ENCODE results near the gene GRK1. TPM values are rescaled to one million over a fixed set of nuclear protein-coding genes. Genes with fewer than 3 reads are reported as not detected.
A peak's percentile ranks its signal among the peaks of the same experiment; 100 is the strongest.
"Not testable (repeated sequence)": the region's sequence is repeated elsewhere in the genome, so short reads cannot be mapped to it uniquely, and the experiment has no call there.

The GRK1 gene
- total RNA-seq = not detected
- not detected for polyA plus RNA-seq

DNA sequence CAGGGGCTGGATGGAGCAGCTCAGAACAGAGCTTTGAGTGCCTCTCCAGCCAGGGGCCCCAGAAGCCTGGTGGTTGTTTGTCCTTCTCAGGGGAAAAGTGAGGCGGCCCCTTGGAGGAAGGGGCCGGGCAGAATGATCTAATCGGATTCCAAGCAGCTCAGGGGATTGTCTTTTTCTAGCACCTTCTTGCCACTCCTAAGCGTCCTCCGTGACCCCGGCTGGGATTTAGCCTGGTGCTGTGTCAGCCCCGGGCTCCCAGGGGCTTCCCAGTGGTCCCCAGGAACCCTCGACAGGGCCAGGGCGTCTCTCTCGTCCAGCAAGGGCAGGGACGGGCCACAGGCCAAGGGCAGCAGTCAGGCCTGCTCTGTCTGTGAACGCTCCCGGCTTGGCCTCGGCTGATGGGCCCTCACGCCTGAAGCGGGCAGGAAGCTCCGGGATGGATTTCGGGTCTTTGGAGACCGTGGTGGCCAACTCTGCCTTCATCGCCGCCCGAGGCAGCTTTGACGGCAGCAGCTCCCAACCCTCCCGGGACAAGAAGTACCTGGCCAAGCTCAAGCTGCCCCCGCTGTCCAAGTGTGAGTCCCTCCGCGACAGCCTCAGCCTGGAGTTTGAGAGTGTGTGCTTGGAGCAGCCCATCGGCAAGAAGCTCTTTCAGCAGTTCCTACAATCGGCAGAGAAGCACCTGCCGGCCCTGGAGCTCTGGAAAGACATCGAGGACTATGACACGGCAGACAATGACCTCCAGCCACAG is at the start of gene GRK1:
Gene GRK1, plus strand, starts transcription at position 269 of the 751 bp plus-strand sequence. Its CDS starts 168 bp downstream, at position 437.
- POLR2A ChIA-PET (ENCODE audit: partially characterized antibody) = no interaction called here
- H3K27me3 Mint-ChIP-seq = peaks cover 2% of the 10 kb centered on the region in 2 donors
- Histone ChIP-seq H3K27me3 (ENCODE audit: insufficient read depth, low read length) (no peaks in the 10 kb centered on the region), H3K9me3 (ENCODE audit: control insufficient read depth in 1 of 2, low read length in 2 of 2) (no peaks in the 10 kb centered on the region), H3K27ac (ENCODE audit: low read depth, low read length) (no peak within 1 kb of the TSS), H3K36me3 (ENCODE audit: insufficient read depth, low read length) (no peaks in the 10 kb centered on the region), H3K4me3 (ENCODE audit: low read length in 2 of 2) (no peak within 1 kb of the TSS), H3K4me1 (ENCODE audit: insufficient read depth, low read length) (no peaks in the 10 kb centered on the region)
- peaks cover 0 to under 1% (median 0%) of the 10 kb centered on the region in 4 donors for H3K4me1 Mint-ChIP-seq
- intact Hi-C loops (cut with micrococcal nuclease) = no loop called here
- CTCF ChIA-PET (ENCODE audit: partially characterized antibody) = interaction anchor here (1.2 kb wide), 1 partner anchor 57 kb away, joined by 4 read pairs; no protein-coding TSS in a partner anchor
- no peak for DNase-seq
- H3K36me3 Mint-ChIP-seq = no peaks in the 10 kb centered on the region
- peaks cover 0 to 5% (median 3%) of the 10 kb centered on the region in 8 donors for H3K9me3 Mint-ChIP-seq
- no peak within 1 kb of the TSS for H3K27ac Mint-ChIP-seq
- no peak within 1 kb of the TSS for H3K4me3 Mint-ChIP-seq

- no peaks in the 10 kb centered on the region for H3K4me1 ChIP-seq (ENCODE audit: insufficient read depth, low read length)
- Mint-ChIP-seq H3K4me1 (peaks cover 0 to 7% (median 6%) of the 10 kb centered on the region in 4 donors), H3K4me3 (no peak overlapping the region), H3K27ac (peak overlapping the region in 3 of 7 donors; percentile 17 to 60 (median 27)), H3K36me3 (peaks cover 0 to 10% of the 10 kb centered on the region in 2 donors), H3K9me3 (no peaks in the 10 kb centered on the region), H3K27me3 (no peaks in the 10 kb centered on the region)
- DNase-seq = no peak
- ChIA-PET POLR2A (ENCODE audit: partially characterized antibody) (no interaction called here), CTCF (ENCODE audit: partially characterized antibody) (no interaction called here)
- intact Hi-C loops (cut with micrococcal nuclease) = no loop called here
- no peaks in the 10 kb centered on the region for H3K27me3 ChIP-seq (ENCODE audit: insufficient read depth, low read length)
- H3K4me3 ChIP-seq (ENCODE audit: low read length in 2 of 2) = no peak overlapping the region
- no peak overlapping the region for H3K27ac ChIP-seq (ENCODE audit: low read depth, low read length)
- H3K36me3 ChIP-seq (ENCODE audit: insufficient read depth, low read length) = peaks cover 7% of the 10 kb centered on the region
- H3K9me3 ChIP-seq (ENCODE audit: control insufficient read depth in 1 of 2, low read length in 2 of 2) = no peaks in the 10 kb centered on the region
These were observed 49.1 kb upstream of the GRK1 start for GRCh38 chr13:113617961-113618360.

DNA sequence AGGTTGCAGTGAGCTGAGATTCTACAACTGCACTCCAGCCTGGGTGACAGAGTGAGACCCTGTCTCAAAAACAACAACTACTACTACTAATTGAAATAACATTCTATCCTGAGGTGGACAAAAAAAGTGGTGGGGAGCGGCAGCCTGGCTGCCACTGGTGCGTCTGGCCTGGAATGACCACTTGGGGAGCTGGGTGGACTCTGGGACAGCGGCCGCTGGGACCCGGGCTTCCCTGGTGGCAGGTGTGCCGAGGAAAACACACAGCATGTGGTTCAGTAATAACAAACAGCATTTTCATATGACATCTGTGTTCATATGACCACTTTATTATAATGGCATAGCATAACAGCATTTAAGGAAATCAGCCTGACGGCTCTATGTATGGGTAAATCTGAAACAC is 48.6 kb upstream of the GRK1 start:
- Mint-ChIP-seq H3K9me3 (no peaks in the 10 kb centered on the region), H3K4me1 (peaks cover 0 to 7% (median 6%) of the 10 kb centered on the region in 4 donors), H3K27ac (peak overlapping the region in 3 of 7 donors; percentile 51 to 69 (median 60)), H3K36me3 (peaks cover 0 to 11% of the 10 kb centered on the region in 2 donors), H3K4me3 (no peak overlapping the region), H3K27me3 (no peaks in the 10 kb centered on the region)
- no peak overlapping the region for H3K4me3 ChIP-seq (ENCODE audit: low read length in 2 of 2)
- intact Hi-C loops (cut with micrococcal nuclease) = no loop called here
- POLR2A ChIA-PET (ENCODE audit: partially characterized antibody) = no interaction called here
- no peak for DNase-seq
- H3K27ac ChIP-seq (ENCODE audit: low read depth, low read length) = no peak overlapping the region
- no peaks in the 10 kb centered on the region for H3K27me3 ChIP-seq (ENCODE audit: insufficient read depth, low read length)
- CTCF ChIA-PET (ENCODE audit: partially characterized antibody) = no interaction called here
- H3K4me1 ChIP-seq (ENCODE audit: insufficient read depth, low read length) = no peaks in the 10 kb centered on the region
- peaks cover 9% of the 10 kb centered on the region for H3K36me3 ChIP-seq (ENCODE audit: insufficient read depth, low read length)
- no peaks in the 10 kb centered on the region for H3K9me3 ChIP-seq (ENCODE audit: control insufficient read depth in 1 of 2, low read length in 2 of 2)

DNA sequence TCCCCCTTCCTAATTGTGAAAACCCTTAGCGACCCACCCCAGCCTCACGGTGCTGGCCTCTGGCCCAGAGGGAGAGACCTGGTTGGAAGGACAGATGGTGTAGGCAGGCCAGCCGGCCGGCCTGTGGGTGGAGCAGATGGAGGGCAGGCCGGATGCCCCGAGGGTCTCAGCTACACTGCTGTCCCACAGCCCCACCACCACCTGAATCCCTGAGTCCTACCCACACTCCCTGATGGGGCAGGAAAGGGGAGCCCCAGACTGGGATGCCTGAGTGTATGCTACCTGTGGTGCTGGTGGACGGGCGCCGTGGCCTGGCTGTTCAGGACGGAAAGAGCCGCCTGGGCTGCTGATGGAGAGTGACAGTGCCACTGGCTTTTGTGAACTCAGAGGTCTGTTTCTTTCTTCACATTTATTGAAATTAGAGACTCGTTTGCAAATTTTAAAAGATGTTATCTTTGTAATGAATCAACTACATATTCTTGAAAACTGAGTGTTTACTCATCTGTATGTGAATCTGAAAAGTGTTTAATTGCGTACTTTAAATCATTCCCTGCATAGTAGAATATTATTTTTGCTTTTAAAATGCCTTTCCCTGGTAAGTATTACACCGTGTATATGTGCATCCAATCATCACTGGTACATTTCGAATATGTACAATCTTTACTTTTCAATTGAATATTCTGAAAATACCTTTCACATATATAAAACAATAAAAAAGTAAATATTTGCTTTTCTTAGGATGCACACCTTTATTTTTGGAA is 46.8 kb upstream of the GRK1 start:
- Histone ChIP-seq H3K36me3 (ENCODE audit: insufficient read depth, low read length) (peaks cover 13% of the 10 kb centered on the region), H3K4me3 (ENCODE audit: low read length in 2 of 2) (no peak overlapping the region), H3K9me3 (ENCODE audit: control insufficient read depth in 1 of 2, low read length in 2 of 2) (no peaks in the 10 kb centered on the region), H3K27me3 (ENCODE audit: insufficient read depth, low read length) (no peaks in the 10 kb centered on the region), H3K27ac (ENCODE audit: low read depth, low read length) (no peak overlapping the region), H3K4me1 (ENCODE audit: insufficient read depth, low read length) (no peaks in the 10 kb centered on the region)
- Mint-ChIP-seq H3K4me3 (no peak overlapping the region), H3K27me3 (no peaks in the 10 kb centered on the region), H3K9me3 (no peaks in the 10 kb centered on the region), H3K36me3 (peaks cover 6 to 16% of the 10 kb centered on the region in 2 donors), H3K4me1 (peaks cover 0 to 7% (median 6%) of the 10 kb centered on the region in 4 donors), H3K27ac (no peak overlapping the region)
- CTCF ChIA-PET (ENCODE audit: partially characterized antibody) = no interaction called here
- DNase-seq = no peak
- POLR2A ChIA-PET (ENCODE audit: partially characterized antibody) = no interaction called here
- intact Hi-C loops (cut with micrococcal nuclease) = no loop called here

DNA sequence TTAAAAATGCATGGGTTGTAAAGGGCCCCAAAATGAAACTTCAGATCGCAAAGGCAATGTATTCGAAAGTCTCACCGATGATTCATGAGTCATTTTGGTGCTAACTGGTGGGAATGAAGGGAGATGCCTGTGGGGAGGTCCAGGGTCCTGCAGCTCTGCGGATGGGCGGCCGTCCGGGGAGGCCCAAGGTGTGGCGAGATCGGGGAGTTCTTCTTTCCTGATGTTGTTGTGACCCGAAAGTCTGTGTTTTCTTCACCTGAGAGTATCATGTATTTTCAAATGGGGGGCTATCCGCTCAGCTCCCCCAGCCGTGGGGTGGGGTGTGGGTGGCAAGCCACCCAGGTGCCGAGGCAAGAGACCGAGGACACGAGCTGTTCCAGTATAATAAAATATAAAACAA is 46.0 kb upstream of the GRK1 start:
- Histone ChIP-seq H3K4me1 (ENCODE audit: insufficient read depth, low read length) (no peaks in the 10 kb centered on the region), H3K36me3 (ENCODE audit: insufficient read depth, low read length) (peaks cover 13% of the 10 kb centered on the region), H3K27me3 (ENCODE audit: insufficient read depth, low read length) (no peaks in the 10 kb centered on the region), H3K27ac (ENCODE audit: low read depth, low read length) (no peak overlapping the region), H3K9me3 (ENCODE audit: control insufficient read depth in 1 of 2, low read length in 2 of 2) (no peaks in the 10 kb centered on the region), H3K4me3 (ENCODE audit: low read length in 2 of 2) (no peak overlapping the region)
- no peaks in the 10 kb centered on the region for H3K9me3 Mint-ChIP-seq
- H3K36me3 Mint-ChIP-seq = peaks cover 6 to 16% of the 10 kb centered on the region in 2 donors
- no peak for DNase-seq
- H3K4me3 Mint-ChIP-seq = no peak overlapping the region
- H3K27ac Mint-ChIP-seq = peak overlapping the region in 1 of 7 donors; percentile 48
- H3K27me3 Mint-ChIP-seq = no peaks in the 10 kb centered on the region
- intact Hi-C loops (cut with micrococcal nuclease) = no loop called here
- peaks cover 0 to 7% (median 6%) of the 10 kb centered on the region in 4 donors for H3K4me1 Mint-ChIP-seq
- ChIA-PET CTCF (ENCODE audit: partially characterized antibody) (no interaction called here), POLR2A (ENCODE audit: partially characterized antibody) (no interaction called here)

DNA sequence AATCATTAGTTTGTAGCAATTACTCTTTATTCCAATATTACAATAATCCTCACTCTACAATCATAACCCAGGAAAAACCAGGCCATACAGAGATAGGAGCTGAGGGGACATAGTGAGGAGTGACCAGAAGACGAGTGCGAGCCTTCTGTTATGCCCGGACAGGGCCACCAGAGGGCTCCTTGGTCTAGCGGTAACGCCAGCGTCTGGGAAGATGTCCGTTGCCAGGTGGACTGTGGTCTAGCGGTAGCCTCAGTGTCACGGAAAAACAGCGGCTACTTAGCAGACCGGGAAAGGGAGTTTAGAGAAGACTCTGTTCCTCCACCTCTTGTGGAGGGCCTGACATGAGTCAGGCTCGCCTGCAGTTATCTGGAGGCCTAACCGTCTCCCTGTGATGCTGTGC is 45.5 kb upstream of the GRK1 start:
- H3K27ac ChIP-seq (ENCODE audit: low read depth, low read length); intact Hi-C loops (cut with micrococcal nuclease); H3K9me3 Mint-ChIP-seq; H3K27ac Mint-ChIP-seq; H3K4me3 Mint-ChIP-seq; POLR2A ChIA-PET (ENCODE audit: partially characterized antibody); H3K4me1 ChIP-seq (ENCODE audit: insufficient read depth, low read length); H3K4me3 ChIP-seq (ENCODE audit: low read length in 2 of 2); H3K27me3 ChIP-seq (ENCODE audit: insufficient read depth, low read length); CTCF ChIA-PET (ENCODE audit: partially characterized antibody); H3K9me3 ChIP-seq (ENCODE audit: control insufficient read depth in 1 of 2, low read length in 2 of 2); DNase-seq; H3K4me1 Mint-ChIP-seq; H3K27me3 Mint-ChIP-seq: not testable (repeated sequence)
- peaks cover 7 to 17% of the 10 kb centered on the region in 2 donors for H3K36me3 Mint-ChIP-seq
- peaks cover 13% of the 10 kb centered on the region for H3K36me3 ChIP-seq (ENCODE audit: insufficient read depth, low read length)

DNA sequence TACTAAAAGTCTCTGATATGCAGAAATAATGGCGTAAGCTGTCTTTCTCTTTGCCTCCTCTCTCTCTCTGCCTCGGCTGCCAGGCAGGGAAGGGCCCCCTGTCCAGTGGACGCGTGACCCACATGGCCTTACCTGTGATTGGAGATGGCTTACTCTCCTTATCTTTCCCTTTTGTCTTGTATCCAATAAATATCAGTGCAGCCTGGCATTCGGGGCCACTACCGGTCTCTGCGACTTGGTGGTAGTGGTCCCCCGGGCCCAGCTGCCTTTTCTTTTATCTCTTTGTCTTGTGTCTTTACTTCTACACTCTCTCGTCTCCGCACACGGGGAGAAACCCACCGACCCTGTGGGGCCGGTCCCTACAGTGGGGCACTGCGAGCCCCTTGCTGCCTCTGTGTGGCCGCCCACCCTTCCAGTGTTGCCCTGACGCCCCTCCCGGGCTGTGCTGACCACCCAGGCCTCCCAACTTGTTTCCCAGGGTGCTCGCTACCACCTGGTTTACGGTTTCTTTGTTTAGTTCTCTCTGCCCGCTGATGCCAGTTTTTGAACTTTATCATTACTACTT is 45.0 kb upstream of the GRK1 start:
- H3K4me3 Mint-ChIP-seq; H3K27me3 Mint-ChIP-seq; H3K4me1 ChIP-seq (ENCODE audit: insufficient read depth, low read length); H3K4me1 Mint-ChIP-seq; H3K27ac Mint-ChIP-seq; intact Hi-C loops (cut with micrococcal nuclease); POLR2A ChIA-PET (ENCODE audit: partially characterized antibody); H3K9me3 ChIP-seq (ENCODE audit: control insufficient read depth in 1 of 2, low read length in 2 of 2); H3K4me3 ChIP-seq (ENCODE audit: low read length in 2 of 2); DNase-seq; H3K27me3 ChIP-seq (ENCODE audit: insufficient read depth, low read length); H3K27ac ChIP-seq (ENCODE audit: low read depth, low read length); CTCF ChIA-PET (ENCODE audit: partially characterized antibody); H3K36me3 ChIP-seq (ENCODE audit: insufficient read depth, low read length); H3K9me3 Mint-ChIP-seq: not testable (repeated sequence)
- H3K36me3 Mint-ChIP-seq = peaks cover 13 to 23% of the 10 kb centered on the region in 2 donors
